Right lobe of liver (tissue), 4 donors: ENCODE data around the gene PNPT1.

Experiments used
- POLR2A ChIP-seq: fragments of 450-650 bp; IDR thresholded peaks from one replicate; pipeline ENCODE4 v1.6.1; 2017; ENCODE audit warnings: antibody characterized with exemption, mild to moderate bottlenecking
- TF ChIP-seq, protein P1 (sequence below), 4 donors: fragments of 200-600 bp in 3 of 4; fragments of 450-650 bp in 1 of 4; IDR thresholded peaks; one replicate each; pipeline versions ENCODE4 v1.5.1 to v1.8.0; 2016 to 2022; ENCODE audit warnings: antibody characterized with exemption in 4 of 4, mild to moderate bottlenecking in 2 of 4
- donor health status: DM: no; HTN: no; CAD: no.
- donor health status: DM: no; HTN: no; CAD: no.
- donor health status: DM: no; HTN: yes; CAD: no.

DNA sequence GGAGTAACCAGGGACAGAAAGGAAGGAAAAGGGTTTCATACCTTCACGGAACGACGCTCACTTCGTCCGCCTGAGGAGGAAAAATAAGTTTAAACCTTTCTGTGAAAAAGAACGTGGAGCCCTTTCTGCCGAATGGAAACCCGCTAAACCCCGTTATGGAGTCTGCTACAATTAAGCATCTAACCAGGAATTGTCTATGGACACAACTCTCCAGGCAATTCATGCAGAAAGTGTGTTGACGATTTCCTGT, 75.7 kb downstream of the PNPT1 start:
- TF ChIP-seq POLR2A: no peak
- TF ChIP-seq, protein P1, sequence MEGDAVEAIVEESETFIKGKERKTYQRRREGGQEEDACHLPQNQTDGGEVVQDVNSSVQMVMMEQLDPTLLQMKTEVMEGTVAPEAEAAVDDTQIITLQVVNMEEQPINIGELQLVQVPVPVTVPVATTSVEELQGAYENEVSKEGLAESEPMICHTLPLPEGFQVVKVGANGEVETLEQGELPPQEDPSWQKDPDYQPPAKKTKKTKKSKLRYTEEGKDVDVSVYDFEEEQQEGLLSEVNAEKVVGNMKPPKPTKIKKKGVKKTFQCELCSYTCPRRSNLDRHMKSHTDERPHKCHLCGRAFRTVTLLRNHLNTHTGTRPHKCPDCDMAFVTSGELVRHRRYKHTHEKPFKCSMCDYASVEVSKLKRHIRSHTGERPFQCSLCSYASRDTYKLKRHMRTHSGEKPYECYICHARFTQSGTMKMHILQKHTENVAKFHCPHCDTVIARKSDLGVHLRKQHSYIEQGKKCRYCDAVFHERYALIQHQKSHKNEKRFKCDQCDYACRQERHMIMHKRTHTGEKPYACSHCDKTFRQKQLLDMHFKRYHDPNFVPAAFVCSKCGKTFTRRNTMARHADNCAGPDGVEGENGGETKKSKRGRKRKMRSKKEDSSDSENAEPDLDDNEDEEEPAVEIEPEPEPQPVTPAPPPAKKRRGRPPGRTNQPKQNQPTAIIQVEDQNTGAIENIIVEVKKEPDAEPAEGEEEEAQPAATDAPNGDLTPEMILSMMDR (IDR thresholded peaks at IDR 0.05): no peak
